GM12801 (cell line): Measurements from ENCODE around the gene GJA4.

Experiments used
- CTCF ChIP-seq: IDR thresholded peaks from one replicate; pipeline ENCODE4 v1.5.1; 2011; ENCODE audit warnings: control low read depth; ENCODE audit not compliant: insufficient read length; ENCODE audit errors: extremely low read depth

The GJA4 gene

DNA sequence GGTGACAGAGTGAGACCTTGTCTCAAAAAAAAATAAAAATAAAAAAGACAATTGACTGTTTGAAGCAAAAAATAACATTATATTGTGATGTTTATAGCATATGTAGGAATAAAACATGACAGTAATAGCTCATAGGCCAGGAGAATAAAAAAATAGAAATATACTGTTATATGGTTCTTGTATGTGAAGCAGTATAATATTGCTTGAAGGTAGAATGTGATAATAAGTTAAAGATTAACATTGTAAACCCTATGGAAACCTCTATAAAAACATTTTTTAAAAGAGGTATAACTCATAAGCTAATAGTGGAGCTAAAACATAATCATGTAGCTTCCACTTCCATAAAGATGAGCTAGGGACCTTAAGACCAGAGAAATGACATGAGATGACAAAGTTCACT is 23.5 kb downstream of the GJA4 start:
- no peak for TF ChIP-seq CTCF

DNA sequence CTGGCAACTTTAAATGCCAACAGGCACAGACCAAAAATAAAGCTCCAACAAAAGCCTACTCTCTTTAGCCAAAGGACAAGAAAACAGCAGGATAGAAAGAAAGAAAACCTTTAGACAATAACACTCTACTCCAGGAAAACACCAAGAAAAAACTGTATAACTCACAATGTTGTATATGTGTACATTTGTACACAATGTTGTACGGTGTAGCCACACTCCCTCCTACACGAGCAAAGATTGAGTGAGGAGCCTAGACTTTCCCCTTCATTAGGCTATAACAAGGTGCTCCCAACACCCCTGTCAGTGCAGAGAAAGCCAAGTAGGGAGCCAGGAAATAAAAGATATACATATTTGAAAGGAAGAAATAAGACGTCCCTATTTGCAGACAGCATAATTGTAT is 24.0 kb downstream of the GJA4 start:
- TF ChIP-seq CTCF, result no peak

DNA sequence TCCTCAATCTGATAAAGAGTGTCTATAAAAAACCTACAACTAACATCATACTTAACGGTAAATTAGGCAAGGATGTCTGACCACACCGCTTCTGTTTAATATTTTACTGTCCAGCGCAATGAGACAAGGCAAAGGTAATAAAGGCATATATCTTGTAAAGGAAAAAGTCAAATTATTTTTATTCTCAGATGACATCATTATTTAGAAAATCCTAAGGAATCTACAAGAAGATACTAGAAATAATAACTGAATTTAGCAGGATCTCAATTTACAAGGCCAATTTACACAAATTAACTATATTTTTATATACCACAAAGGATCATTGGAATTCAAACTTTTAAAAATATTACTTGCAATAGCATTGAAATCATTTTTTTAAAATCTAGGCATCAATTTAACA is 29.4 kb downstream of the GJA4 start:
- no peak for TF ChIP-seq CTCF

GRCh38 chr1:34824817-34825454 is 32.1 kb downstream of the GJA4 start:
- no peak for TF ChIP-seq CTCF

DNA sequence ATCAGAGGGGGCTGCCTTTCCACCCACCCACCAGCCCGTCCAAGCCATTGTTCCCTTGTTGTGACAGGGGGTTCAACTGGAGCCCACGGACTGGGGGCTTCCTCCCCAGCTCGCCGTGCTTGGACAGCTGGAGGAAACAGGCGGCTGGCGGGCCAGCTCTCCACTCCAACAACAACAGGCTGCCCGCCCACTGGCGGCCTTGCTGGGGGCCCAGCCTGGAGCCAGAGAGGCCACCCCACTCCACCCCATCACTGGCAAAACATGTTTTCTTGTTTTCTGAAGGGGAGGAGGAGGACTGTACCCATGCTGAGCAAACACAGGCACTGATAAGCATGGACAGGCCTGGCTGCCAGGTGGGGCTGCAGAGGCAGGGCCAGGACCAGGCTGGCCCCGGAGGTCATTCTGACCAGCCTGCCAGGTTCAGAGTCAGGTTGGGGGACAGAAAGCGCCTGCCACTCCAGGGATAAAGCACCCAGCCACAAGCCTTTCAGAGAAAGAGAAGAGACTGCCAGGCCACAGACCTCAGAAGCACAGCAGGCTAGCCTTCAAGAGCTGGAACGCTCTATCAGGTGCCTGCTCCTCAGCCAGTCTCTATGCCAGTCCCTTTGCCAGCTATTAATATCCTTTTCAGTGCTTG is 32.8 kb downstream of the GJA4 start:
- no peak for TF ChIP-seq CTCF

DNA sequence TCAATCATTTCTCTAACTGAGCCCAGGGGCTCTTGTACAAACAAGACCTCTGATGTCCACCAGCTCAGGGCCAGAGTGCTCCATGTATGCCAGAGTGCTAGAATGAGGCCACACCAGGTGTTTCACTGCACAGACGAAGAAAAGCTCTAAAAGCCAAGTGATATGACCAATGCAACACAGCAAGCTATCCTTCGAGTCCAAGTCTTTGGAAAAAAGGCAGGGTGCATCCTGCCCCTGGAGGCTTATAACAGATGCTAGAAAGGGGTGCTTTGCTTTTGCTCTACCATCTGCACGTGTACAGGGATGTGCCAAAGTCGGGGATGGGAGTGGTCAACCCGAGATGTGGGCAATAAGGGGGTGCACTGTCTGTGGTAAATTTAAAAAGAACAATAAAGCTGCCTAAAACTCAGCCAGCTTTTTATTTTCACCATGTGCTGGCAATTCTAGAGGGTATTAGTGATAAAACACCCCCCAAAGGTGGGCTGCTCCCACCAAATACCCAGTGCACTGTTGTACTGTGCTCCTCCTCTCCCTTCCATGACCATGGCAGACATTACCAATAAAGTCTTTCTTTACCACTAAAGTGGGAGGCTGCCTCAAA is 34.6 kb downstream of the GJA4 start:
- no peak for TF ChIP-seq CTCF

DNA sequence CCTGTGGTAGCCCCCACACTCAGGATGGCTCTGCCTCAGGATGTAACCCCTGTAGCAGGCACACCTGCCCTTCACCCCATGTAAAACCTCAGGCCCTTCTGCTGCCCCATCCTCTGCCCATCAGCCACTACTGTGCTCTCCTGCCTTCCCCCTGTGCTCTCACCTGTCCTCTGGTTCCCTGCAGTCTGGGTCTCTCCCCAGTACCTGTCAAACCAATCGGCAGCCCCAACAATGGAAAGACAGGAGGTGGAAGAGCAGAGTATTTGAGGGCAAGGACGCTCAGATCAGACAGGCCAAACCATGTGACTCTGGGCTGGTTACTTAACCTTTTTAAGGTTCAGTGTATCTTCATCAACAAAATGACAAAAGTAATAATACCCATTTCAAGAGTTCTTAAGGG is 35.8 kb downstream of the GJA4 start:
- no peak for TF ChIP-seq CTCF
